OCI-LY1 (cell line): ENCODE results near the gene CCDC51.
A peak's percentile ranks its signal among the peaks of the same experiment; 100 is the strongest.

ENCODE experiments used
- EZH2 ChIP-seq: fragments of 200-600 bp; sonication (generic), shearing (Covaris generic); IDR thresholded peaks from 2 replicates; pipeline ENCODE4 v1.8.0; 2017; ENCODE audit warnings: borderline replicate concordance, mixed run types, mild to moderate bottlenecking, antibody characterized with exemption, low read length, moderate library complexity, mixed read lengths
- TF ChIP-seq, protein P1 (sequence below): fragments of 200-600 bp; sonication (generic), shearing (Covaris generic); IDR thresholded peaks from 2 replicates; pipeline ENCODE4 v1.5.1; 2017; ENCODE audit warnings: mild to moderate bottlenecking, antibody characterized with exemption, low read length, moderate library complexity, mixed read lengths

DNA sequence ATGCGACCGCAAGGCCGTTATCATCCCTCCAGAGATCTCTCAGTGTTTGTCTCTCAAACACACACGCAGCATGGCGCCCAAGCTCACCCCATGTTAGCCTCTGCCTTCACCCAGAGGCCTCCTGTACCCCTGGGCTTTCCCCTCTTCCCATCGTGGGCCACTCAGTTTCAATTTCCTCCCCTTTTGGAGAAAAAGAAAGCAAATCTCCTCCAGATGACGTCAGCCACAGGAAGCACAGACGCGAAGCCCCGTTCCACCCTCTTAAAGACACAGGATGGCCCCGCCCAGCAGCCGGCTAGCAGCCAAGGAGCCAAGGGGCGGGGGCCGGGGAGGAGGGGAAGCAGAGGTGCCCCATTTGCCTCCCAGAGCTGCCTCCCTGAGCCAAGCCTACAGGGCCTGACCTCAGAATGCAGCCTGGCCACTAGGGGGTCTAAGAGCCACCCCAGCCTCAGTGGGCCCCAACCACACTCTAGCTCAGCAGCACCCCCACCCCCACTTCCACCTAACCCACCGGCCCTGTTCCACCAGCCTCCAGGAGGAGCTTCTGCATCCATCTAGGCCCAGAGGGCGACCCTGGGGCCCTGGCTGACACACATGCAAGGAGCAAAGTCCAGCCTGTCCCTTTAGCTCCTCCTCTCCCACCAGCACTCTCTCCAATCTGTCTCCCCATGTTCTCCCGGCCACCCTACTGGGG lies 33.2 kb upstream of the CCDC51 start:
- TF ChIP-seq, protein P1, sequence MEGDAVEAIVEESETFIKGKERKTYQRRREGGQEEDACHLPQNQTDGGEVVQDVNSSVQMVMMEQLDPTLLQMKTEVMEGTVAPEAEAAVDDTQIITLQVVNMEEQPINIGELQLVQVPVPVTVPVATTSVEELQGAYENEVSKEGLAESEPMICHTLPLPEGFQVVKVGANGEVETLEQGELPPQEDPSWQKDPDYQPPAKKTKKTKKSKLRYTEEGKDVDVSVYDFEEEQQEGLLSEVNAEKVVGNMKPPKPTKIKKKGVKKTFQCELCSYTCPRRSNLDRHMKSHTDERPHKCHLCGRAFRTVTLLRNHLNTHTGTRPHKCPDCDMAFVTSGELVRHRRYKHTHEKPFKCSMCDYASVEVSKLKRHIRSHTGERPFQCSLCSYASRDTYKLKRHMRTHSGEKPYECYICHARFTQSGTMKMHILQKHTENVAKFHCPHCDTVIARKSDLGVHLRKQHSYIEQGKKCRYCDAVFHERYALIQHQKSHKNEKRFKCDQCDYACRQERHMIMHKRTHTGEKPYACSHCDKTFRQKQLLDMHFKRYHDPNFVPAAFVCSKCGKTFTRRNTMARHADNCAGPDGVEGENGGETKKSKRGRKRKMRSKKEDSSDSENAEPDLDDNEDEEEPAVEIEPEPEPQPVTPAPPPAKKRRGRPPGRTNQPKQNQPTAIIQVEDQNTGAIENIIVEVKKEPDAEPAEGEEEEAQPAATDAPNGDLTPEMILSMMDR: peak; percentile 73
- TF ChIP-seq EZH2: no peak
